K562 (cell line): ENCODE results near the gene STK11. TPM values are rescaled to one million over a fixed set of nuclear protein-coding genes. Genes with fewer than 3 reads are reported as not detected.

Experiments used
- CHD4 ChIP-seq: fragments of 200-600 bp; sonication (generic); IDR thresholded peaks from 3 replicates; pipeline ENCODE4 v1.6.1; 2012; ENCODE audit warnings: low read depth, mild to moderate bottlenecking, mixed read lengths, low read length, inconsistent platforms; ENCODE audit not compliant: insufficient read depth, insufficient replicate concordance, poor library complexity, severe bottlenecking
- FOS ChIP-seq: IDR thresholded peaks from 3 replicates; pipeline ENCODE4 v1.6.1; 2011; ENCODE audit not compliant: insufficient read length; ENCODE audit errors: extremely low read depth
- HEY1 ChIP-seq: fragments of 250-450 bp; sonication (Bioruptor Pico); IDR thresholded peaks from 2 replicates; pipeline ENCODE4 v1.5.0; 2020; ENCODE audit warnings: mild to moderate bottlenecking, moderate library complexity, borderline replicate concordance
- JUND ChIP-seq, 2 experiments: IDR thresholded peaks; 2 replicates in 1 of 2; 3 replicates in 1 of 2; pipeline ENCODE4 v1.6.1; 2011; ENCODE audit warnings: borderline replicate concordance in 2 of 2, low read depth in 2 of 2, low read length in 2 of 2, improper control_type of control experiment in 1 of 2, missing biosample characterization in 1 of 2, missing genetic modification characterization in 1 of 2, missing genetic modification reagents in 1 of 2
- KDM2B ChIP-seq: fragments of 250-450 bp; sonication (Bioruptor Pico); IDR thresholded peaks from 2 replicates; pipeline ENCODE4 v1.8.0; 2021; ENCODE audit warnings: mild to moderate bottlenecking, moderate library complexity
- MLLT1 ChIP-seq, 2 experiments: fragments of 450-650 bp; IDR thresholded peaks; 2 replicates each; pipeline ENCODE4 v1.6.1; 2016
- PCBP1 ChIP-seq: fragments of 200-400 bp; formaldehyde crosslinking; IDR thresholded peaks from 2 replicates; pipeline ENCODE4 v1.6.1; 2018; ENCODE audit warnings: mild to moderate bottlenecking, low read depth, low read length; ENCODE audit not compliant: poor library complexity, severe bottlenecking
- PREB ChIP-seq: sonication (generic); formaldehyde crosslinking; IDR thresholded peaks from 2 replicates; pipeline ENCODE4 v1.8.1; 2023; ENCODE audit warnings: mild to moderate bottlenecking, missing genetic modification reagents
- SETDB1 ChIP-seq: IDR thresholded peaks from one replicate; pipeline ENCODE4 v1.6.1; 2012; ENCODE audit warnings: low read length, control low read depth, inconsistent platforms
- USF1 ChIP-seq: sonication (generic); formaldehyde crosslinking; IDR thresholded peaks from 2 replicates; pipeline ENCODE4 v1.9.0; 2022; ENCODE audit warnings: mild to moderate bottlenecking, missing genetic modification reagents
- ZBTB12 ChIP-seq: fragments of 250-450 bp; sonication (Bioruptor Pico); IDR thresholded peaks from 2 replicates; pipeline ENCODE4 v1.4.0; 2020
- ZNF436 ChIP-seq: fragments of 250-450, 450-650 bp; sonication (Bioruptor Pico); formaldehyde crosslinking; IDR thresholded peaks from 2 replicates; pipeline ENCODE4 v1.7.0; 2020; ENCODE audit warnings: mild to moderate bottlenecking
- polyA plus RNA-seq, 8 experiments: library from polyadenylated mRNA; depleted of rRNA in 4 of 8; stranded (reverse) in 5 of 8; unstranded in 3 of 8; fragments of >200 nt; fragmentation: Nextera tagmentation in 2 of 8; fragmentation: Illumina TruSeq in 1 of 8; extraction: Ambion mirVana in 2 of 8; extraction: Trizol in 1 of 8; gene quantifications; 2 replicates each; pipeline versions ENCODE4 v1.2.1 to v1.2.3, GENCODE V29; 2011 to 2014; ENCODE audit warnings: inconsistent platforms in 1 of 8, missing spikeins in 1 of 8
- total RNA-seq, 7 experiments: library from RNA; depleted of rRNA in 6 of 7; stranded (reverse); fragments of >200 nt in 6 of 7; fragmentation: Illumina TruSeq in 2 of 7; extraction: Trizol in 2 of 7; gene quantifications; 2 replicates each; pipeline versions ENCODE4 v1.2.1 to v1.2.3, GENCODE V29; 2011 to 2021; ENCODE audit warnings: low replicate concordance in 1 of 7

Gene STK11
- total and polyA plus RNA-seq, 9 of the 15 experiments (the other 6 are each of a cell fraction or from before 2014, with no cell fraction given) = 0.15 to 96.5 (median 31.7) TPM

GRCh38 chr19:1249298-1249989, 43.9 kb downstream of the STK11 start (continued):
- TF ChIP-seq ZNF436 (CRISPR knock-in tag) (no peak), CHD4 (no peak), PREB (CRISPR knock-in tag) (0 out of 2 replicates have a peak, but pooled peaks have one; percentile 59), HEY1 (no peak), SETDB1 (no peak), PCBP1 (peak; percentile 86), ZBTB12 (no peak), FOS (peak; percentile 47), KDM2B (peak; percentile 74; the same call in 1 of the 2 replicates), USF1 (CRISPR knock-in tag) (no peak), MLLT1 (IDR thresholded peaks at IDR 0.05) (no peak), JUND (IDR thresholded peaks at IDR 0.05; ENCODE audit: borderline replicate concordance, low read depth, low read length) (no peak), JUND (tag; IDR thresholded peaks at IDR 0.05; ENCODE audit: borderline replicate concordance, low read depth, low read length) (no peak)
